ENCODE measurements around the gene PRPF40A. TPM values are rescaled to one million over a fixed set of nuclear protein-coding genes. Genes with fewer than 3 reads are reported as not detected.

Gene PRPF40A
- total RNA-seq, 1 donor from 2014 or later: 136 TPM

DNA sequence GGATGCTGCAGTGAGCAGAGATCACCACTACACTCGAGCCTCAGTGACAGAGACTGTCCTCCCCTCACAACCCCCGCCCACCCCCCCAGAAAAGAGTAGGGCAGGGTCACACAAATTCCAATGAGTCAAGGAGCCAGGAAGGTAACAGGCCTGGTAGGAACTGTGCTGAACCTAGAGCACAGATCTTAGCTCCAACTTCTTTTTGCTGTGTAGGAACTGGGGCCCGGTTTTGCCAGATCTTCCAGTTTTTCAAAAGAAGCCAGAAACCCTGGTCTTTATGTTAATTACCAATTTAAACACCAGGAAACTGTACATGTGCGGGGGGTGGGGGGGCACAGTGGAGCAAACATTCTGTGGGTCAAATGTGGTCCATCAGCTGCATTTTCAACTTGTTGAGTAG, 71.0 kb downstream of the PRPF40A start:
- H3K36me3 Mint-ChIP-seq (ENCODE audit: low read depth): peaks cover 14% of the 10 kb centered on the region
- H3K4me3 Mint-ChIP-seq: no peak overlapping the region
- no peaks in the 10 kb centered on the region for H3K27me3 Mint-ChIP-seq (ENCODE audit: low read depth)
- DNase-seq (ENCODE audit: low read depth, low spot score): no peak
- H3K27ac Mint-ChIP-seq (ENCODE audit: unreplicated experiment): no peak overlapping the region
- H3K9me3 Mint-ChIP-seq: no peaks in the 10 kb centered on the region
- TF ChIP-seq, protein P1, sequence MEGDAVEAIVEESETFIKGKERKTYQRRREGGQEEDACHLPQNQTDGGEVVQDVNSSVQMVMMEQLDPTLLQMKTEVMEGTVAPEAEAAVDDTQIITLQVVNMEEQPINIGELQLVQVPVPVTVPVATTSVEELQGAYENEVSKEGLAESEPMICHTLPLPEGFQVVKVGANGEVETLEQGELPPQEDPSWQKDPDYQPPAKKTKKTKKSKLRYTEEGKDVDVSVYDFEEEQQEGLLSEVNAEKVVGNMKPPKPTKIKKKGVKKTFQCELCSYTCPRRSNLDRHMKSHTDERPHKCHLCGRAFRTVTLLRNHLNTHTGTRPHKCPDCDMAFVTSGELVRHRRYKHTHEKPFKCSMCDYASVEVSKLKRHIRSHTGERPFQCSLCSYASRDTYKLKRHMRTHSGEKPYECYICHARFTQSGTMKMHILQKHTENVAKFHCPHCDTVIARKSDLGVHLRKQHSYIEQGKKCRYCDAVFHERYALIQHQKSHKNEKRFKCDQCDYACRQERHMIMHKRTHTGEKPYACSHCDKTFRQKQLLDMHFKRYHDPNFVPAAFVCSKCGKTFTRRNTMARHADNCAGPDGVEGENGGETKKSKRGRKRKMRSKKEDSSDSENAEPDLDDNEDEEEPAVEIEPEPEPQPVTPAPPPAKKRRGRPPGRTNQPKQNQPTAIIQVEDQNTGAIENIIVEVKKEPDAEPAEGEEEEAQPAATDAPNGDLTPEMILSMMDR (conservative IDR thresholded peaks at IDR 0.05): no peak
- peaks cover 22% of the 10 kb centered on the region for H3K4me1 Mint-ChIP-seq

DNA sequence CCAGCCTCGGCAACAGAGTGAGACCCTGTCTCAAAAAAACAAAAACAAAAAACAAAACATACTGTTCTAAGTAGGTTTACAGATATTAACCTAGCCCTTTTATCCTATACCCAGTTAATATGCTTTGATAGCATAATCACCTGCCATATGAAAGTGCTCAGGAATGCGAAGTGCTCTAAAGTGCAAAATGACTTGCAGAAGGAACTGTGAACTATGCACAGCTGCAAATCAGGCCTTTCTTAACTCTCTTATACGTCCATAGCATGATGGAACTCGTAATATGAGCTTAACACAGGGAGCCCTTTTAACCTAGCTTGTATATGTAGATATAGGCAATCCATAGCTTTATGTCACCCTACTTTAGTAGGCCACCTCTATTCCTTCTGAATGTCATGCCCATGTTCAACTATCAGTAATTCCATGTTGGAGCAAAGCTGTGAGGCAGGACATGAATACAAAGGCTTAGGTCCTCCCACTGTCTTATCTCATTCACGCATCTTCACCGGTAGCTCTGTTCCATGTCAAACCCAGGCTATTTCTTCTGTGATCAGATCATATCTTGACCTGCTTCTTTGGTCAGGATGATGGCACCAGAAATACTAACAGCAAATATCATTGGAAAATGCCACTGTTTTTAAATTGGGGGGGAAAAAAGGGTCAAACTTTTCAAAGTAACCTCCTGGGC, 72.9 kb downstream of the PRPF40A start:
- no peak overlapping the region for H3K4me3 Mint-ChIP-seq
- H3K9me3 Mint-ChIP-seq: no peaks in the 10 kb centered on the region
- peaks cover 21% of the 10 kb centered on the region for H3K36me3 Mint-ChIP-seq (ENCODE audit: low read depth)
- no peak for DNase-seq (ENCODE audit: low read depth, low spot score)
- H3K27ac Mint-ChIP-seq (ENCODE audit: unreplicated experiment): no peak overlapping the region
- peaks cover 22% of the 10 kb centered on the region for H3K4me1 Mint-ChIP-seq
- H3K27me3 Mint-ChIP-seq (ENCODE audit: low read depth): no peaks in the 10 kb centered on the region
- TF ChIP-seq, protein P1 (conservative IDR thresholded peaks at IDR 0.05): no peak

DNA sequence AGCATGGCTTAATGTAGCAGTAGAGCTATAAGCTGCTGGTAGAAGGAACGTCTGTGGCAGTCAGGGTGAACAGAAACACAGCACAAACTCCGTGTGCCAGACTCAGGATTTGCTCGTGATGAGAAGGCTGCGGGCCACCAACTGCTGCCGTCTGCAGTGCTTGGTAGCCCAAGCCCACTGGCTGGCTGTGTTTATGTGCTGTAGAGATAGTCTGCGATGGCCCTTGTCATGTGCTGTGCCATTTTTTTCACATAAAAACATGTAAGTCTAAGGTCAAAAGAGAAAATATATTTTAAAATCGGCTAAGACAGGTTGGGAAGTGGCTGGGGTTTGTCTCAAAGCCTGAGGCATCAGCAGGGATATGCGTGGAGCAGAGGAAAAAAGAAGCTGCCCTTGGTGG, 78.7 kb downstream of the PRPF40A start:
- no peaks in the 10 kb centered on the region for H3K9me3 Mint-ChIP-seq
- no peak for DNase-seq (ENCODE audit: low read depth, low spot score)
- peaks cover 18% of the 10 kb centered on the region for H3K36me3 Mint-ChIP-seq (ENCODE audit: low read depth)
- TF ChIP-seq, protein P1 (conservative IDR thresholded peaks at IDR 0.05): no peak
- H3K4me3 Mint-ChIP-seq: no peak overlapping the region
- H3K4me1 Mint-ChIP-seq: peaks cover 8% of the 10 kb centered on the region
- no peak overlapping the region for H3K27ac Mint-ChIP-seq (ENCODE audit: unreplicated experiment)
- H3K27me3 Mint-ChIP-seq (ENCODE audit: low read depth): no peaks in the 10 kb centered on the region

DNA sequence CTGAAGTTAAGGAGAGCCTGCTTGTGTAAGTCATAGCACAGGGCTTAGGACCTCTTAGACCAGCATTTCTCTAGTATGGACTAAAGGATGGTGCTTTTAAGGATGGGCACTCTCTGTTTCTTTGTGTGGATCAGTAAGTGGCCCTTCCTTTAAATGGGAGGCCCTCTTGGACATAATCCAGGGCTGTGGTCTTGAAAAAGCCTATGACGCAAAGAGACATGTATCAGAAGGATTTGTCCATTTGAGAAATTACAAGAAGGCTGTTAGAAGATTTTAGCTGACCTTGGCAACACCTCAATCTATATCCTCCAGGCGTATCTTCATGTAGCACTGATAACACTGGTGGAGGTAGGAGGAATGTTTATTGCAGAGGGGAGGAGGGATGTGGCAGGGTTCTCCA, 79.2 kb downstream of the PRPF40A start:
- no peak overlapping the region for H3K27ac Mint-ChIP-seq (ENCODE audit: unreplicated experiment)
- H3K4me3 Mint-ChIP-seq: no peak overlapping the region
- peaks cover 8% of the 10 kb centered on the region for H3K4me1 Mint-ChIP-seq
- TF ChIP-seq, protein P1 (conservative IDR thresholded peaks at IDR 0.05): no peak
- no peak for DNase-seq (ENCODE audit: low read depth, low spot score)
- peaks cover 18% of the 10 kb centered on the region for H3K36me3 Mint-ChIP-seq (ENCODE audit: low read depth)
- no peaks in the 10 kb centered on the region for H3K27me3 Mint-ChIP-seq (ENCODE audit: low read depth)
- no peaks in the 10 kb centered on the region for H3K9me3 Mint-ChIP-seq

DNA sequence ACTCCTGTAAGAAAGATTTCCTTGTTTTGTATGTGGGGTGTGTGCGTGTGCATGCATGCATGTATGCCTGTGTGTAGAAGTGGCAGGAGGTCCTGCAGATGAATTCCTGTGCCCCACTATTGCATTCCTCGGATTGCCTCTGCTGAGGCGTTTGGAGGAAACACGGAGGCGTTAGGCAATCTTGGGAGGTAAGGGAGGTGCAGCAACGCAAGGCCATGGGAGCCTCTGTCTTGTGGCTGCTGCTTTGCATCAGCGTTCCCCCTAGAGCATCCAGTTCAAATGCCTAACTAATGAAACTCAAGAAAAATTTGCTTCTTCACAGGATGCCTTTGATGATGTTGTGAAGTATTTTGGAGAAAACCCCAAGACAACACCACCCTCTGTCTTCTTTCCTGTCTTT, 80.0 kb downstream of the PRPF40A start:
- peaks cover 8% of the 10 kb centered on the region for H3K4me1 Mint-ChIP-seq
- no peak overlapping the region for H3K27ac Mint-ChIP-seq (ENCODE audit: unreplicated experiment)
- H3K4me3 Mint-ChIP-seq: no peak overlapping the region
- no peaks in the 10 kb centered on the region for H3K9me3 Mint-ChIP-seq
- no peaks in the 10 kb centered on the region for H3K27me3 Mint-ChIP-seq (ENCODE audit: low read depth)
- no peak for DNase-seq (ENCODE audit: low read depth, low spot score)
- H3K36me3 Mint-ChIP-seq (ENCODE audit: low read depth): peaks cover 18% of the 10 kb centered on the region
- TF ChIP-seq, protein P1 (conservative IDR thresholded peaks at IDR 0.05): no peak
